ENCODE results near the gene IGFBP3. TPM values are rescaled to one million over a fixed set of nuclear protein-coding genes. Genes with fewer than 3 reads are reported as not detected.

IGFBP3 gene
- total RNA-seq, 1 donor from 2014 or later, result not detected

GRCh38 chr7:45919231-45919784 lies 1.8 kb downstream of the IGFBP3 start:
- ChIA-PET POLR2A (no interaction called here), CTCF (interaction anchor here (1.4 to 3.1 kb wide), 2 partner anchors 10 to 1334 kb away, joined by 4 to 12 read pairs; no protein-coding TSS in a partner anchor)
- H3K27ac Mint-ChIP-seq, result no peak overlapping the region
- H3K27me3 Mint-ChIP-seq, result peaks cover 62% of the 10 kb centered on the region
- H3K4me3 Mint-ChIP-seq, result no peak overlapping the region
- H3K36me3 Mint-ChIP-seq (ENCODE audit: low read depth), result no peaks in the 10 kb centered on the region
- intact Hi-C loops (cut with micrococcal nuclease), result no loop called here
- ATAC-seq (ENCODE audit: low read depth), result no peak
- no peak for TF ChIP-seq CTCF (IDR thresholded peaks at IDR 0.05)
- peaks cover 18% of the 10 kb centered on the region for H3K4me1 Mint-ChIP-seq
- no peak for DNase-seq
- no peaks in the 10 kb centered on the region for H3K9me3 Mint-ChIP-seq

- no peak for DNase-seq
- peaks cover 18% of the 10 kb centered on the region for H3K4me1 Mint-ChIP-seq
- peaks cover 58% of the 10 kb centered on the region for H3K27me3 Mint-ChIP-seq
- intact Hi-C loops (cut with micrococcal nuclease), result no loop called here
- H3K27ac Mint-ChIP-seq, result no peak overlapping the region
- H3K36me3 Mint-ChIP-seq (ENCODE audit: low read depth), result no peaks in the 10 kb centered on the region
- no peaks in the 10 kb centered on the region for H3K9me3 Mint-ChIP-seq
- CTCF ChIA-PET, result interaction anchor here (1.2 to 3.1 kb wide), 3 partner anchors 11 to 1335 kb away, joined by 3 to 12 read pairs (median 4); no protein-coding TSS in a partner anchor
- TF ChIP-seq CTCF (IDR thresholded peaks at IDR 0.05), result no peak
- no peak overlapping the region for H3K4me3 Mint-ChIP-seq
- POLR2A ChIA-PET, result no interaction called here
- ATAC-seq (ENCODE audit: low read depth), result no peak
These were observed 2.5 kb downstream of the IGFBP3 start for GRCh38 chr7:45918556-45918955.

GRCh38 chr7:45917658-45918057 lies 3.4 kb downstream of the IGFBP3 start:
- no peak for TF ChIP-seq CTCF (IDR thresholded peaks at IDR 0.05)
- ATAC-seq (ENCODE audit: low read depth), result peak; percentile 57
- DNase-seq, result peak; percentile 62
- intact Hi-C loops (cut with micrococcal nuclease), result loop anchor here (1.0 kb wide), 3 partner anchors 1172 to 1337 kb away; no protein-coding TSS in a partner anchor
- peaks cover 55% of the 10 kb centered on the region for H3K27me3 Mint-ChIP-seq
- no peaks in the 10 kb centered on the region for H3K36me3 Mint-ChIP-seq (ENCODE audit: low read depth)
- H3K9me3 Mint-ChIP-seq, result no peaks in the 10 kb centered on the region
- no peak overlapping the region for H3K27ac Mint-ChIP-seq
- H3K4me1 Mint-ChIP-seq, result peaks cover 11% of the 10 kb centered on the region
- POLR2A ChIA-PET, result no interaction called here
- H3K4me3 Mint-ChIP-seq, result no peak overlapping the region
- CTCF ChIA-PET, result interaction anchor here (0.6 to 3.1 kb wide), 8 partner anchors 12 to 1336 kb away, joined by 3 to 16 read pairs (median 3); no protein-coding TSS in a partner anchor

- Mint-ChIP-seq H3K4me1 (peaks cover 6% of the 10 kb centered on the region), H3K36me3 (ENCODE audit: low read depth) (no peaks in the 10 kb centered on the region), H3K9me3 (no peaks in the 10 kb centered on the region), H3K4me3 (no peak overlapping the region), H3K27me3 (peaks cover 53% of the 10 kb centered on the region), H3K27ac (no peak overlapping the region)
- ATAC-seq (ENCODE audit: low read depth), result no peak
- TF ChIP-seq CTCF (IDR thresholded peaks at IDR 0.05), result no peak
- intact Hi-C loops (cut with micrococcal nuclease), result loop anchor here (1.0 kb wide), 3 partner anchors 1172 to 1337 kb away; no protein-coding TSS in a partner anchor
- POLR2A ChIA-PET, result no interaction called here
- DNase-seq, result no peak
- CTCF ChIA-PET, result interaction anchor here (0.9 to 3.1 kb wide), 4 partner anchors 23 to 1337 kb away, joined by 3 to 16 read pairs (median 8); no protein-coding TSS in a partner anchor
These were observed 4.0 kb downstream of the IGFBP3 start for GRCh38 chr7:45917064-45917463.

- intact Hi-C loops (cut with micrococcal nuclease), result no loop called here
- Mint-ChIP-seq H3K4me1 (peaks cover 4% of the 10 kb centered on the region), H3K27me3 (peaks cover 50% of the 10 kb centered on the region), H3K9me3 (no peaks in the 10 kb centered on the region), H3K4me3 (no peak overlapping the region), H3K36me3 (ENCODE audit: low read depth) (no peaks in the 10 kb centered on the region), H3K27ac (no peak overlapping the region)
- no peak for TF ChIP-seq CTCF (IDR thresholded peaks at IDR 0.05)
- ChIA-PET POLR2A (no interaction called here), CTCF (interaction anchor here (2.5 kb wide), 1 partner anchor 1264 kb away, joined by 16 read pairs; no protein-coding TSS in a partner anchor)
- no peak for ATAC-seq (ENCODE audit: low read depth)
- no peak for DNase-seq
These were observed 5.5 kb downstream of the IGFBP3 start for GRCh38 chr7:45915606-45916005.
